Coronary artery (tissue), 2 donors: ENCODE data around the gene RTP5.

Experiments
- DNase-seq: peaks from one replicate; pipeline ENCODE4 v3.0.0-alpha.2; 2017; ENCODE audit warnings: low spot score
- H3K27ac ChIP-seq, 2 donors: fragments of 200-600 bp; sonication (generic); one replicate each; pipeline ENCODE4 v1.5.1; 2016 to 2019
- H3K4me3 ChIP-seq: fragments of 200-600 bp; sonication (generic); 2 replicates; pipeline ENCODE4 v1.5.1; 2016; ENCODE audit warnings: mild to moderate bottlenecking, moderate library complexity
- TF ChIP-seq, protein P1 (sequence below): fragments of 200-600 bp; sonication (generic); IDR thresholded peaks from one replicate; pipeline ENCODE4 v1.5.1; 2019; ENCODE audit warnings: antibody characterized with exemption

RTP5 gene

GRCh38 chr2:241861264-241861663 lies 8.3 kb upstream of the RTP5 start:
- Histone ChIP-seq H3K4me3 (no peak overlapping the region), H3K27ac (no peak overlapping the region)
- DNase-seq = no peak
- TF ChIP-seq, protein P1, sequence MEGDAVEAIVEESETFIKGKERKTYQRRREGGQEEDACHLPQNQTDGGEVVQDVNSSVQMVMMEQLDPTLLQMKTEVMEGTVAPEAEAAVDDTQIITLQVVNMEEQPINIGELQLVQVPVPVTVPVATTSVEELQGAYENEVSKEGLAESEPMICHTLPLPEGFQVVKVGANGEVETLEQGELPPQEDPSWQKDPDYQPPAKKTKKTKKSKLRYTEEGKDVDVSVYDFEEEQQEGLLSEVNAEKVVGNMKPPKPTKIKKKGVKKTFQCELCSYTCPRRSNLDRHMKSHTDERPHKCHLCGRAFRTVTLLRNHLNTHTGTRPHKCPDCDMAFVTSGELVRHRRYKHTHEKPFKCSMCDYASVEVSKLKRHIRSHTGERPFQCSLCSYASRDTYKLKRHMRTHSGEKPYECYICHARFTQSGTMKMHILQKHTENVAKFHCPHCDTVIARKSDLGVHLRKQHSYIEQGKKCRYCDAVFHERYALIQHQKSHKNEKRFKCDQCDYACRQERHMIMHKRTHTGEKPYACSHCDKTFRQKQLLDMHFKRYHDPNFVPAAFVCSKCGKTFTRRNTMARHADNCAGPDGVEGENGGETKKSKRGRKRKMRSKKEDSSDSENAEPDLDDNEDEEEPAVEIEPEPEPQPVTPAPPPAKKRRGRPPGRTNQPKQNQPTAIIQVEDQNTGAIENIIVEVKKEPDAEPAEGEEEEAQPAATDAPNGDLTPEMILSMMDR = no peak

DNA sequence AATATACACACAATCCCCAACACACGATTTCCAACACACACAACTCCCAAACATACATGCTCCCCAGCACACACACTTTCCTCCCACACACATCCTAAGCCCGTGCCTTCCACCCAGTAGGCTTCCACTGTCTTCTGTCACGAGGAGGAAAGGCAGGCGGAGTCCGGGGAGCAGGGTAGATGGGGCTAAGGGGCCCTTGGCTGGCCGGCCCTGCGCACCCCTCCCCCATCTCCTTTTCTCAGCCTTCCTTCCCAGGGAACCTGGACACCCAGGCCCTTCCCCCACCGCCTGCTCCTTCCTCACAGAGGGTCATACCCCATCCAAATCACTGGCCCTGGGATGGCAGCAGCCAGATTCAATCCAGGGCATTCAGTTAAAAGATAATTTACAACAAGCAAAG lies 7.4 kb upstream of the RTP5 start:
- Histone ChIP-seq H3K4me3 (no peak overlapping the region), H3K27ac (no peak overlapping the region)
- no peak for DNase-seq
- TF ChIP-seq, protein P1 = no peak

- no peak for DNase-seq
- TF ChIP-seq, protein P1 = no peak
- no peak overlapping the region for H3K27ac ChIP-seq
- H3K4me3 ChIP-seq = peak overlapping the region; percentile 27
Measured at GRCh38 chr2:241862775-241863535, 6.6 kb upstream of the RTP5 start.

DNA sequence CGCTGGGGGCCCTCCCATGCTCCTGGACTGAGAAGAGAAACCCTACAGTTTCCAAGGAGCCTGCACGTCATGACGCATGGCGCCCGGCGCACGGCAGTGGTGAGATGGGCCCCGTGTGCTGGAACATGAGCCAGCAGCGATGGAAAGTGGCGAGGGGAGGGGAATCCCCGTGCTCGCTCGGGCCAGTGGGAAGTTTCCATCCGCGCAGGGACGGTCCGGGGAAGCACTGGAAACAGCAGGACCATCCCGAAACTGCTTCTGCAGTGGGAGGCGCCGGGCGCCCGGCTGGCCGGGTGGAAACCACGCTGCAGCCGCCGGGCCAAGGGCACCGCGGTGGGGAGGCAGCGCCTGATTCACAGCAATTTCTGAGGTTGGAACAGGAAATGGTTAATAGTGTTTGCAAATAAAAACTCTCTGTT lies 6.0 kb upstream of the RTP5 start:
- DNase-seq = no peak
- peak overlapping the region; percentile 27 for H3K4me3 ChIP-seq
- H3K27ac ChIP-seq = no peak overlapping the region

GRCh38 chr2:241864168-241864849 lies 5.2 kb upstream of the RTP5 start:
- TF ChIP-seq, protein P1 = no peak
- Histone ChIP-seq H3K27ac (no peak overlapping the region), H3K4me3 (no peak overlapping the region)
- DNase-seq = no peak

More for the DNA sequence above, 6.0 kb upstream of the RTP5 start:
- TF ChIP-seq, protein P1 = no peak

DNA sequence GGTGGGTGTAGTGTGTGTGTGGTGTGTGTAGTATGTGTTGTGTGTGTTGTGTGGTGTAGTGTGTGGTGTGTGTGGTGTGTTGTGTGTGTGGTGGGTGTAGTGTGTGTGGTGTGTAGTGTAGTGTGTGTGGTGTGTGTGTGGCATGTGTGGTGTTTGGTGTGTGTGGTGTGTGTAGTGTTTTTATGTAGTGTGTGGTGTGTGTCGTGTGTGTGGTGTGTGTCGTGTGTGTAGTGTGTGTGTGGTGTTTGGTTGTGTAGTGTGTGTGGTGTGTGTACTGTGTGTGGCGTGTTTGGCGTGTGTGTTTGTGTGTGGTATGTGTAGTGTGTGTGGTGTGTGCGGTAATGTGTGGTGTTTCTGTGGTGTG lies 4.7 kb upstream of the RTP5 start:
- TF ChIP-seq, protein P1 = no peak
- no peak for DNase-seq
- Histone ChIP-seq H3K4me3 (no peak overlapping the region), H3K27ac (no peak overlapping the region)
